NB4 (cell line): Measurements from ENCODE around the gene ISL1.

ENCODE experiments used
- CTCF ChIP-seq: IDR thresholded peaks from one replicate; pipeline ENCODE4 v1.5.1; 2012; ENCODE audit warnings: low read depth, low read length
- MYC ChIP-seq: IDR thresholded peaks from 2 replicates; pipeline ENCODE4 v1.6.1; 2011; ENCODE audit warnings: low read depth, low read length
- POLR2A ChIP-seq: IDR thresholded peaks from 2 replicates; pipeline ENCODE4 v1.6.1; 2011; ENCODE audit warnings: mild to moderate bottlenecking; ENCODE audit not compliant: insufficient read length; ENCODE audit errors: extremely low read depth
- TF ChIP-seq, protein P1 (sequence below): IDR thresholded peaks from 2 replicates; pipeline ENCODE4 v1.6.1; 2011; ENCODE audit warnings: low read depth, low read length

DNA sequence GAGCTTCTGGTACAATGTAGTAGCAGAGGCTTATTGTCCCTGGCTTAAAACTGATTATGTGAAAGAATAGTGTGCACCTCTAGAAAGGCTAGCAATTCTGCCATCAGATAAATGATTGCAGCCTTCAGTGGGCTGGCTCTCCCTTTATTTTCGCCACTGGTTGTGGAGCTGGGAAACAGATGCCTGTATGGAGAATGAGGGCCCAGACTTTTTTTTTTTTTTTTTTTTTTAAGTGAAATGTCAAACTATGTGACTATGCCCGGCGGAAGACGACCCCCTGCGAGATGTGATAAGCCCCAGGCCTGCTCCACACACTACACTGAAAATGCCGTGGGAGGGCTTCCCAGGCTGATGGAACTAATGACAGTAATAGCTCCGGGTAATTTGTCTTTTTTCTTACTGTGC, 28.7 kb downstream of the ISL1 start:
- no peak for TF ChIP-seq CTCF
- no peak for TF ChIP-seq POLR2A
- TF ChIP-seq MYC, result no peak
- TF ChIP-seq, protein P1, sequence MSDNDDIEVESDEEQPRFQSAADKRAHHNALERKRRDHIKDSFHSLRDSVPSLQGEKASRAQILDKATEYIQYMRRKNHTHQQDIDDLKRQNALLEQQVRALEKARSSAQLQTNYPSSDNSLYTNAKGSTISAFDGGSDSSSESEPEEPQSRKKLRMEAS, result no peak
